DMS53 treated with DMSO at 0.1 percent for 48 hours (cell line): ENCODE results near the gene ATP2A2.
"Not testable (repeated sequence)": the region's sequence is repeated elsewhere in the genome, so short reads cannot be mapped to it uniquely, and the experiment has no call there.

Experiments
- DNase-seq: peaks from one replicate; lab custom pipeline; 2025; ENCODE audit not compliant: unreplicated experiment; lab: John Stamatoyannopoulos, UW

ATP2A2 gene

DNA sequence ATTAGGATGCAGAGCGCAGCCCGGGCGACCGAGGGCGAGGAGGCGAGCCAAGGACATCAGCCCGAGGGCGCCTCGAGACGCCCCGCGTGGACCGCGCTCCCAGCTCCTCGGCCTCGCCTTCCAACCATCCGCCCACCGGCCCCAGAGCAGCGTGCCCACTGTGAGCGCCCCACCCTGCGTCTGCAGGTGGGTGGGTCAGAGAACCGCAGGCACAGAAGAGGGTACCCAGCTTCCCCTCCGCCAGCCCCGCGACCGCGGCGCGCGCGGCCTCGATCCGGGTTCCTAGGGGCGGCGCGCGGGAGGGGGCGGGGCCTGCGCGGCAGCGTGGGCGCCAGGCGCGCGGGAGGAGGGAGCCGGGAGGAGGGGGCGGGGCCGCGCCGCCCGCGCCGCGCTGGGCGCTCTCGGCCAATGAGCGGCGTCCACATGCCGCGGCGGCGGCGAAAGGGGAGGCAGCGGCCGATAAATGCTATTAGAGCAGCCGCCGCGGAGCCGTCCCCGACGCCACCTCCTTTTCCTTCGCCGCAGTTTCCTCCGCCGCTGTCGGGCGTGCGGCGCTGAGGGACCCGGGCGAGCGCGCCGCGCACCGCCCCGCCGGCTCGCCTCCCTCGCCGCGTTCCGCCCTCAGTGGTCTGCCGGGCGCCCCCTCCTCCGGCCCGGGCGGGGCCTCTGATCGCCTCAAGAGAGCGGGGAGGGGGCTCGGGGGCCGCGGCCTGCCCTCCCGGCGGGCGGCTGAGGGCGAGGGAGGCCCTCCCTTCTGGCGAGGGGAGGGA, at the start of gene ATP2A2:
Gene ATP2A2, plus strand, starts transcription at position 469 of the 770 bp plus-strand sequence. CDS start 543 bp downstream, outside the sequence.
- DNase-seq, result peak; percentile 90

DNA sequence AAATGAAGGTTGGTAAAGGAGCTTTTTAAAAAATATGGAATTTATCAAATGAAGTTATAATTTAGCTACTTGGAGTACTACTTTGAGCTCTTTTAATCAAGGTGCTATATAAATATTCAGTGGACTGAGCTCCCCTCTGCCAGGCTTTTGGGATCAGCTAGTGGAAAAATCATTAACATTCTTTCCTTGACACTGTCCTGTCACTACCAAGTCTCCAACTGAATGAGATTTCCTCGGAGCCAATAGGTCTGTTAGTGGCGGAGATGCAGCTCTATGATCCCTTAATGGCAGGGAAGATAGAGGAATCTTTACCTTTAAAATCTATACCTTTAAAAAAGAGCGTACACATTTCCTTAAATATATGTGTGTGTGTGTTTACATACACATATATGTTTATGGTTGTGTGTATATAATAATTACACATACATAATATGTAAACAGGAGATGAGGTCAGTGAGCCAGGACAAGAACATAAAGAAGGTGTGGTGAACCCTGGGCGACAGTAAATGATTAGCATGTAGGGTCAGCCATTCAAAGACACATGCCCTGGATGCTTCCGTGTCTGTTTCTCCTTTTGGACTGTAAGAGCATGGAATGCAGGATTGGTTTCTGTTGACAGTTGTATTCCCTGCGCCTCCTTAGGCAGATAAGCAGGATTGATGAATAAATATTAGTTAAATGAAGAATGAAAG, 47.7 kb upstream of the ATP2A2 start:
- no peak for DNase-seq

DNA sequence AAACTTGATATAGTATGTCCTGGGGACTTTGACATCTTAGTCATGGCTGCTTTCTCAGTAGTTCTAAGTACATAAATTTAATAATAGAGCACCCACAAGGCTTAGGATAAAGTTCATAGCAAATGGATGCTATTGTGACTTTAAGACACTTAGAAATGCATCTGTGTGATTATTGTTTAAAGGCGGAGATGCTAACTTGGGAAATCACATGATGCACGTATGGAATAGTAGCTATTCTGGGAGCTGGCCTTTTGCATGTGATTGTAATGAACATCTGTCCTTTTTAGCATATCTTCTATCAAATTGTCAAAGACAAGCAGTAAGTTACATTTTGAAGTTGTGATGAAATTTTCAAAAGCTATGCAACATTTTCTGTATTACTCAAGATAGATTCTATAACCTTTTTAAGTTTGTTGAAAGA, 46.7 kb upstream of the ATP2A2 start:
- no peak for DNase-seq

DNA sequence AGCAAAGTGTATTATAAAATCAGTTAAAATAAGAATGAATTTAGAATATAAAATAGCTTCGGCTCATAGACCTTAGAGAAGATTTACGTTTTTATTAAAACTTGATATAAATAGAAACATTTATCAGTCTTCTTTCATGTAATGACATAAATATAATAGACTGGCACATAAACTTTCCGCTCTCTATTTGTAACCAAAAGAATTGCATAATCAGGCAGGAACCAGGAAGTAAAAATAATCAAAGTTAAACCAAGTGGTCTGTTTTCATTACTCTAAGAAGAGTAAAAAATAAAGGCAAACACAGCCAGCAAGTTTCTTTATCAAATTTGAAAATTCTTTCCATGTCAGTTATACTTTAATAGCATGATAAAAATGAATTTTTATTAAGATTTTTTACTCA, 46.3 kb upstream of the ATP2A2 start:
- DNase-seq, result peak; percentile 19

DNA sequence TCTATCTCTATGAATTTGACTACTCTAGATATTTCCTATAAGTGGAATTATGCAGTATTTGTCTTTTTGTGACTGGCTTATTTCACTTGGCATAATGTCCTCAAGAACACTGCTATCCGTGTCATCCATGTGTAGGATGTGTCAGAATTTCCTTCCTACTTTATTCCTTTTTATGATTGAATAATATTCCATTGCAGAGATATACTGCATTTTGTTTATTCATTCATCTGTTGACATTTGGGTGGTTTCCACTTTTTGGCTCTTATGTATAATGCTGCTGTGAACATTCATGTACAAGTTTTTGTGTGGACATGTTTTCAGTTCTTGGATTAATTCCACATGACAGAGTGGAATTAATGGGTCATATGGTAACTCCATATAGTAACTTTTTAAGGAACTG, 45.7 kb upstream of the ATP2A2 start:
- DNase-seq, result no peak

DNA sequence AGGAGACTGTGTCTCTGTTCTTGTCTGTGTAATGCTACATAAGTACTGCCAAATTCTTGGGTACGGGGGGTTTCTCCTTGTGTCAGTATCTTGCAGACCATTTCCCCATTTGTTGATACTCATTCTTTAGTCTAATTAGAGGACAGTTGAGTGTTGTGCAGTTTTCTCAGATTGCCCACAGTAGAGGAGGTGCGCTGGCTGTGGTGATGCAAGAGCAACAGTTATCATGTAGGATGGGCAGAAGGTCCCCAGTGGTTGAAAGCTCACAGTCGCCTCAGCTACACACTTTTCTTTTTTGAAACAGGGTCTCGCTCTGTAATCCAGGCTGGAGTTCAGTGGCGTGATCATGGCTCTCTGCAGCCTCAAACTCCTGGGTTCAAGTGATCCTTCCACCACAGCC, 37.8 kb upstream of the ATP2A2 start:
- no peak for DNase-seq

DNA sequence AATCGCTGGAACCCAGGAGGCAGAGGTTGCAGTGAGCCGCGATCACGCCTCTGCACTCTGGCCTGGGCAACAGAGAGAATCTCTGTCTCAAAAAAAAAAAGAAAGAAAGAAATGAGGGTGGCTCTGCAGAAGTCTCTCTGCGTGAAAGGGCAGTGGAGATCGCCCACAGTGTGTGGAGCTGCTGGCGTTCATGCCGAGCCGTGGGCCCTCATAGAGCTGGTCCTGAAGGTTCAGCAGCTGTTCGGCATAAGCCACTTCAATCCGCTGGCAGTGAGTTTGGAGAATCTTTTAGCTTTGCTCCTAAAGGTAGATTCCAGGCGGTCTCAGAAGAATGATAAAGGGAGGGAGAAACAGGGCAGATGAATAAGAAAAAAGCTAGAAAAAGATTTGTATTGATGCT, 36.7 kb upstream of the ATP2A2 start:
- no peak for DNase-seq

DNA sequence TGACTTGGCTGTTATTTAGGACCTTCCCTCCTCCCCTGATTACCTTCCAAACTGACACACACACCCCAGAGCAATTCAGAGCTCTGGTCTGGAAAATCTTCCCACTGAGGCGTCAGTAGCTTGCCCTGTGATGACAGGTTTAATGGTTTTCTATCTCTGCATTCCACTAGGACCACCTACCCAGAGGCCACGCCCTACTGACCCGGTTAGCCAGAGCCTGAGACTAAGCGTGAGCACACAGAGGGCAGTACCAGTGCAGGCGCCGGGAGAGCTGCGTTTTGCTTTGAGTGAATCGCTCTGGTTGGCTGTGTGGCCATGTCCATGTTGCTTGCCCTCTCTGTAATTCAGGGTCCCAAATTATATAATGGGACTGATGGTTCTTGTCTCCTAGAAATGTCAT, 36.2 kb upstream of the ATP2A2 start:
- no peak for DNase-seq

DNA sequence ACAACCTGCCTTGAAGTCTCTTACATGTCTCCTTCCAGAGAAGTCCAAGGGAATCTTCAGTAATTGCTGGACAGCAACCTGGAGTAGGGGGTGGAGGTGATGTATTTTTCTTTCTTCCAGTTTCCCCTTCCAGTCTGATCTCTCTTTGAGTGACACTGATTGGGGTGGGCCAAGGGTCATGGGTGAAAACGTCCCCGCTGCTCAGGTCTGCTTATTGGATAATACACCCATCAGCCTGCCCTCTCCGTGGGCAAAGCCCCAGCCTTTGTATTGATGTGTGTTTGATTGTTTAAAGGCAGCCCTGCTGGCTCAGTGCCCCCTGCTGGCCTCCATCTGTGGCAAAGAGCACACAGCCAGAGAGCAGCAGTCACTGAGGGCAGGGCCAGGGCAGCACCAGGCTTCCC, 35.7 kb upstream of the ATP2A2 start:
- no peak for DNase-seq

DNA sequence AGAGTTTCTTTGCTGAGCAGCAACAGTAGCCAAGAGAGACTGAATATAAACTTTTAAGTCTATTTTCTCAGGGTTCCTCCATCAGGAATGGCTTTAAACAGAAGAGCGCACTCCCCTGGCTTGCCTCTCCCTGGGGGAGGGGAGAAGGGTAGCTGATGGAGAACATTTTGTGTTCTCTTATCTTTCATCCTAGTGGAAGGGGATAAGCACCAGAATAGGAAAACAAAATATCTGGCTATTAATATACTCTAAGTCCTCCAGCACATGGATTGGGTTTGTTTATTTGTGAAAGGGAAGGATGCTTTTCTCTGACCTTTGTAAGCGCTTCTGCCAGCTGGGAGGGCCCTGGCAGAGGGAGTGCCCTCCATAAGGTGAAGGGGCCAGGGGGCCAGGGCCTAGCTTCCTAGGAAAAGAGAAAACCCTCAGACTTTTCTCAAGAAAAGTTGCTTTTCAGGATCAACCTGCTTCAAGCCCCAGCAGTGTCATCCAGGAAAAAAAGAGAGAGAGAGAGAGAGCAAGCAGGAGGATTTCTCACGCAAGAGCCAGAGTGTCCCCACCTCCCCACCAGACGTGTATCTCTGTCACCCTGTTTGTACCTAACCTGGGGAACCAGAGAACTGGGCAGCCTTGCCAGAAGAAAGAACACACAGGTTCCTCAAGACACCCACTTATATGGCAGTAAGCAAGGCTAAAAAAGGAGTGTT, 34.3 kb upstream of the ATP2A2 start:
- peak; percentile 90 for DNase-seq

DNA sequence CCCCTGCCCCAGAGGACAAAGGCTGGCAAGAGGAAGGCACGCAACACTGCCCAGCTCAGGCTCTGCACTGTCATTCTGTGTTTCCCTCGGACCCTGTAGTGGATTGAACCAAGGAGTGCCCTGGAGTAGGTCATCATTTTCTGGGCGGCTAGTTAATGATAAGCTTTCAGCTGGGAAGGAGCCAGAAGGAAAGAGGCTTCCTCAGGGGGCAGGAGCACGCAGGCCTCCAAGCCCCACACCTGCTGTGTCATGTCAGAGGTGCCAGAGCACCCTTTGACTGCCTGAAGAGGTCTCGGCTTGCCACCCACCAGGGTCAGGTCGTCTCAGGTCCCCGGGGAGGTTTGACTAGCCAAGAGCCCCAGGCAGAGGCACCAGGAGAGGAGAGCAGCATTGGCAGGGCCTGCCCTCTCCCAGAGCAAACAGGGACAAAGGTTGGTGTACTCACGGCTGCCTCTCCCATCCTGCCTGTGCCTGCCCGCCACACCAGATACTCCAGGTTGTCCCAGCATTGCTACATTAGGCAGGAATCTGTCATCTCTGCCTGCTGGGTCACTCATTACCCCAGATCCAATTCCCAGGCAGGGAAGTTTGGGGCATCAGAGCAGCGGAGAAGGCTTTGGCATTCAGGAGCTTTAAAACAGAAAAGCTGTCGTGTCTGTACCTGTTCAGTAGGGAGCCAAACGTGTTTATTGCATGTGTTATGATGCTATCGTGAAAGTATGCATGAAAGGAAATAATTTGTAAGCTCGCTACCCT, 33.5 kb upstream of the ATP2A2 start:
- DNase-seq, result peak; percentile 96

DNA sequence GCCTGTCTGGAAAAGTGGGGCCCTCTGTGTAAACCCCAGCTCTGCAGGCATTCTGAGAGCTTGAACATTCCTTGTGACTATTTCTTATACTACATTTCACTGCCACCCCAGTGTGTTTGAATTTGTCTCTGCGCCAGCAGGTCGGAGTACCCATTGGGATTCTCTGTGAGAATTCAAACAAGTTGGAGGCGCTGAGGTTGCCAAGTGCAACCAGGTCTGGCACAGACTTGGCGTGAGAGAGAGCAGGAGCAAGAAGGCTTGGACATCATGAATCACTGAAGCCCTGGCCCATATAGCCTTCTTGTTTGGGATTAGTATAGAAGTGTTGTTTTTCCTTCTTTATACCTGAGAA, 33.0 kb upstream of the ATP2A2 start:
- no peak for DNase-seq

DNA sequence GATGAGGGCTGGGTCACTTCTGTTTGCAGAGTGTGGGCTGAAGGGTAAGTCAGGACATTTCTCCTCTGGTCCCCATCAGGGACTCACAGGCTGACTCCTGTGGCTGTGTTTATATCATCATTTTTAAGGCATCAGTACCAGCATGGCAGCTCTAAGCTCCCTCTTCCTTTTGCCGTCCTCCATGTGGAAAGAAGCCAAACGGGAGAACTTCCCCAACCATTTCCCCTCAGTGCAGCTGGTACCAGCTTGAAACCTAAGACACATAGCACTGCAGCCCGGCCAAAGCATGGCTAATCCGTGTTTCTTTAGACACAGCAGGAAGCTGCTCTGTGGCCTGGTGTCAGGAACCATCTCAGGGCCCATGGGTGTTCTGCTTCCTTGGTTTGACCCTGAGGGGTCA, 31.9 kb upstream of the ATP2A2 start:
- no peak for DNase-seq

DNA sequence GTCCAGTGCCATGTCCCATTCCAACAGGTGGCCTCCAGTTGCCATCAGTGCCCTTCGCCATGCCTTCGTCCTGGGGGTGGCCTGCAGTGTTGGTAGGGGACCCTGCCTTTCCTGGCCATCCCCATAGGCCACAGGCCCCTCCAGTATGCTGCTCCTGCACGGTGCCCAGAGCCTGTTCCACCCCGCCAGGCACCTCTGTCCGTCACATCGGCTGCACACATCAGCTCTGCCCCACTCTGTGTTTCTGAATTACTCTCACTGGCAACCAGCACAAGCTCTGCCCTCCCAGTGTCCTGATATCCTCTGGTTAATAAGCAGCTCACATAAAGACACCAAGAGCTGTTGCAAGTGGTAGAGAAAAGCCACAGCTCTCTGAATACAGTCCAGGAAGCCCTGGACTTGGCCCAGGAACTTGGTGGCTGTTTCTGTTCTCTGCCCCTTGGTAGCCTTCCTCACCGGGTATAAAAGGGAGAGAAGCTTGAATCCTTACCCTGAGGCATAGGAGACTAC, 31.3 kb upstream of the ATP2A2 start:
- DNase-seq, result no peak

DNA sequence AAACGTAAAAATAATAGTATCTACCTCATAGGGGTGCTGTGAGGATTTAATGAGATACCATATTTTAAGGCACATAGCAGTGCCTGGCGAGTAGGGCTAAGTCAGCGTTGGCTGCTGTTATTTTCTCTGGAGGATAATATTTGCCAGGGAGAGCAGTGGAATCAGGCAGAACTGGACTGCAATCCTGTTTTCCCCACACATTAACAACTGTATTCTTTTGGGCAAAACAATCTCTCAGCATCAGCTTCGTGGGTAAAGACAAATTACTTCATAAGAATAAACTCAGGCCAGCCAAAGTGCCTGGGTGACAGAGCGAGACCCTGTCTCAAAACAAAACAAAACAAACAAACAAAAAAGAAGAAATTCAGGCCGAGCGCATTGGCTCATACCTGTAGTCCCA, 29.7 kb upstream of the ATP2A2 start:
- DNase-seq, result no peak

DNA sequence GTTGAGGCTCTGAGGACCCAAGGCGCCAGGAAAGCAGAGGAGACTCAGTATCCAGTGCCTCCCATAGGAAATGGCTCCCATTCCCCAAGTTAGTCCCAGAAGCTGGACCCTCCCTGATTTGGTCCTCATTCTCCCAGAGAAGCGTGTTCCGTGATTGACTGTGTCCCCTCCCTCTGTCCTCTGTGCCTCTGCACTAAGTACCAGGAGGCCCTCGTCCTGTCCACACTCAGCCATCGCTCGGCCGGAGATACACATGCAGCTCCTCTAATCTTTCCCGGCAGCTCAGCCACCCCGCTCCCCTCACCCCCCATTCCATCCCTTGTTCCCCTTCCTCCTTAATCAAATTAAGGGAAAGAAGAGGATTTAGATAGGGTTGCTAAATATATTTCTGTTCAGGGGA, 28.3 kb upstream of the ATP2A2 start:
- no peak for DNase-seq

DNA sequence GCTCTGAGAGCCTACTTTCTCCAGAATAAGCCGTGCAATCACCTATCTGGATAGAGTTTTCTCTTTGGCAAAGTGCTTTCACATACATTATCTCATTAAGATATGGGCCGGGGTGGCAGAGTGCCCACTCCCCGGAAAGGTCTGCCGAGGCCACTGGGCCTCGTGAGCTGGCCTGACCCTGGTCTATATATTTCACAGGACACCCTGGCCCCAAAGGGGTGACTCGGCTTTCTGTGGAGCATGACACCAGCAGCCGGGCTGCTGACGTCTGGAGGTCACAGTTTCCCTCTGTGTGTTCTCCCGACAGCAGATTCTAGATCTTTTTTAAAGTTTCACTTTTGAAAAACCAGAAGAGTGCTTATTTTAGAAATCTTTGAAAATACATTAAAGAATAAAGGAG, 27.9 kb upstream of the ATP2A2 start:
- DNase-seq, result no peak

DNA sequence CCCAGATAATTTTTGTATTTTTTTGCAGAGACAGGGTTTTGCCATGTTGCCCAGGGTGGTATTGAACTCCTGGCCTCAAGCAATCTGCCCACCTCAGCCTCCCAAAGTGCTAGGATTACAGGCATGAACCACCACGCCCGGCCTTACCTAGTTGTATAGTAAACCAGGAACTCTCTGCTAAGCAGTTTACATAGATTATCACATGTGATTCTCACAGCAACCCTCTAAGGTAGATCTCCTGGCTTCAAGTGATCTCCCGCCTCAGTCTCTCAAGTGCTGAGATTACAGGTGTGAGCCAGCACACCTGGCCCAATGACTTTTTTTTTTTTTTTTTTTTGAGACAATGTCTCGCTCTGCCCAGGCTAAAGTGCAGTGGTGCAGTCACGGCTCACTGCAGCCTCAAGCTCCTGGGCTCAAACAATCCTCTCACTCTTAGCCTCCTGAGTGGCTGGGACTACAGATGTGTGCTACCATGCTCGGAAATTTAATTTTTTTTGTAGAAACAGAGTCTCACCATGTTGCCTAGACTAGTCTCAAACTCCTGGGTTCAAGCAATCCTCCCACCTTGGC, 26.0 kb upstream of the ATP2A2 start:
- peak; percentile 95 for DNase-seq

DNA sequence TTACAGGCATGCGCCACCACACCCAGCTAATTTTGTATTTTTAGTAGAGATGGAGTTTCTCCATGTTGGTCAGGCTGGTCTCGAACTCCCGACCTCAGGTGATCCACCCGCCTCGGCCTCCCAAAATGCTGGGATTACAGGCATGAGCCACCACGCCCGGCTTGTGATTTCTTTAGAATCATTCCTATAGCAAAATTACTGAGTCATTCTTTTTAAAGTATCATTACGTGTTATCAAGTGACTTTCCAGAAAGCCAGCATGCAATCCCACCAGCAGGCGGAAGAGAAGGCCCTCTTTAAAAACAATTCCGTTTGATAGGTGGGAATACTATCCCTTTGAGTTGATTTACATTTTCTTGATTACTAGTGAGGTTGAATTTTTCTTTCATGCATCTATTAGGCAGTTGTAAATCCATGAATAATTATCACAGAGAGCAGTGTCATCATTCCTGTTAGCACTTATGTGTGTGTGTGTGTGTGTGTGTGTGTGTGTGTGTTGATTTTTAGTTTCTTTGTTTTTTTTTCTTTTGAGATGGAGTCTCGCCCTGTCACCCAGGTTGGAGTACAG, 25.1 kb upstream of the ATP2A2 start:
- not testable (repeated sequence) for DNase-seq

DNA sequence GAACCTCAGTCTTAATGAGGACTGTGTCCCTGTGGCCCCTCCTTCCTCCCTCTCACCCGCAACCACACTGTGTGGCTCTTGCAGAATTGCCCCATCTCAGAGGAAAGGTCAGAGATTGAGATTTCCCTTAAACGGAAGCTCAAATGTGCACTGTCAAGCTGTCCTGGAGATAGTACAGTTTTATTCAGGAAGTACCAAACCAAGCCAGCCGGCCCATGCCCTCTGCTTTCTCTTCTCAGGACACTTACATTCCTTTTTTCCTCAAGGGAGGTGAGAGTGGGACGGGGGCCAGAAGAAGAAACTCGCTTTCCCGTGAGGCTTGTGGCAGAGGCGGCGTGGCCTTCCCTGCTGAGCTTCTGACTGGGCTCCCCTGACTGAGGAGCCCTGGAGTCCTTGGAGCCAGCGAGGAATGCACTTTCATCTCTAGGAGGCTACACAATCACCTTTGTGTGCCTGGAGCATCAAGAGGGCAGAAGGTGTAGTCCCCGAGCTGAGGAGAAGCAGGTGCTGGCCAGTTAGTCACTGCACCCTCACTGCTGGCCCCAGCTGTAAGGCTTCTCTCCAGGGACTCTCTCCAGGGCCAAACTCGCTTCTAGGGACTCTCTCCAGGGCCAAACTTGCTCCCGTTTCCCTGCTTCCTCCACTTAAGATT, 24.1 kb upstream of the ATP2A2 start:
- DNase-seq, result no peak
